Measurements from ENCODE around the gene ANKRD27. TPM values are rescaled to one million over a fixed set of nuclear protein-coding genes. Genes with fewer than 3 reads are reported as not detected.
A peak's percentile ranks its signal among the peaks of the same experiment; 100 is the strongest.

The ANKRD27 gene
- total RNA-seq, 6 donors from 2014 or later, result 31.3 to 46.1 (median 35.3) TPM

DNA sequence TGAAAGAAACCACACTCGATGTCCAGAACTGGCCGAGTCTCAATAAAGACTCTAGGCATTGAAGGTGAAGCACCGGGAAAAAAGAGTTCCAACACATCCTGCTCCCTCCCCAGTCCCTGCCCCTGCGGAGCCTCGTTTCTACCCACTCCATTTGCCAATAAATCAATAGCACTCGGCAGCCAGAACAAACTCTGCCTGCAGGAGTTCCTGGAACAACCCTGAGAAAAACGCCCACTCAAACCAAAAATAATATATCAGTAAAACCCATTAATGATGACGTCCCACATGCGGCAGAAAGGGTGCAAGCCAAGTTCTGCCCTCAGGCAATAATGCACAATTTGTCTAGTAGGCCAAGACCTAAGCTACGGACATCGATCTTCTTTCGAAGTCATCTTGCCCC lies 53.0 kb downstream of the ANKRD27 start:
- ATAC-seq (ENCODE audit: low FRiP score in 2 of 2) (no peak), DNase-seq (no peak)
- no peak overlapping the region for H3K27ac ChIP-seq
- H3K4me3 ChIP-seq, result no peak overlapping the region
- peaks cover 19 to 99% (median 81%) of the 10 kb centered on the region in 4 donors for H3K36me3 ChIP-seq
- H3K27me3 ChIP-seq, result no peaks in the 10 kb centered on the region
- H3K4me1 ChIP-seq, result no peaks in the 10 kb centered on the region
- TF ChIP-seq, protein P1, sequence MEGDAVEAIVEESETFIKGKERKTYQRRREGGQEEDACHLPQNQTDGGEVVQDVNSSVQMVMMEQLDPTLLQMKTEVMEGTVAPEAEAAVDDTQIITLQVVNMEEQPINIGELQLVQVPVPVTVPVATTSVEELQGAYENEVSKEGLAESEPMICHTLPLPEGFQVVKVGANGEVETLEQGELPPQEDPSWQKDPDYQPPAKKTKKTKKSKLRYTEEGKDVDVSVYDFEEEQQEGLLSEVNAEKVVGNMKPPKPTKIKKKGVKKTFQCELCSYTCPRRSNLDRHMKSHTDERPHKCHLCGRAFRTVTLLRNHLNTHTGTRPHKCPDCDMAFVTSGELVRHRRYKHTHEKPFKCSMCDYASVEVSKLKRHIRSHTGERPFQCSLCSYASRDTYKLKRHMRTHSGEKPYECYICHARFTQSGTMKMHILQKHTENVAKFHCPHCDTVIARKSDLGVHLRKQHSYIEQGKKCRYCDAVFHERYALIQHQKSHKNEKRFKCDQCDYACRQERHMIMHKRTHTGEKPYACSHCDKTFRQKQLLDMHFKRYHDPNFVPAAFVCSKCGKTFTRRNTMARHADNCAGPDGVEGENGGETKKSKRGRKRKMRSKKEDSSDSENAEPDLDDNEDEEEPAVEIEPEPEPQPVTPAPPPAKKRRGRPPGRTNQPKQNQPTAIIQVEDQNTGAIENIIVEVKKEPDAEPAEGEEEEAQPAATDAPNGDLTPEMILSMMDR (IDR thresholded peaks at IDR 0.05), result no peak
- TF ChIP-seq POLR2A (IDR thresholded peaks at IDR 0.05), result no peak
- TF ChIP-seq POLR2AphosphoS5 (IDR thresholded peaks at IDR 0.05), result no peak
- TF ChIP-seq EP300 (IDR thresholded peaks at IDR 0.05), result no peak
- WGBS, 2 donors, result 87 to 88% methylated on average over 12 of the region's 12 CpGs
- no peaks in the 10 kb centered on the region for H3K9me3 ChIP-seq

DNA sequence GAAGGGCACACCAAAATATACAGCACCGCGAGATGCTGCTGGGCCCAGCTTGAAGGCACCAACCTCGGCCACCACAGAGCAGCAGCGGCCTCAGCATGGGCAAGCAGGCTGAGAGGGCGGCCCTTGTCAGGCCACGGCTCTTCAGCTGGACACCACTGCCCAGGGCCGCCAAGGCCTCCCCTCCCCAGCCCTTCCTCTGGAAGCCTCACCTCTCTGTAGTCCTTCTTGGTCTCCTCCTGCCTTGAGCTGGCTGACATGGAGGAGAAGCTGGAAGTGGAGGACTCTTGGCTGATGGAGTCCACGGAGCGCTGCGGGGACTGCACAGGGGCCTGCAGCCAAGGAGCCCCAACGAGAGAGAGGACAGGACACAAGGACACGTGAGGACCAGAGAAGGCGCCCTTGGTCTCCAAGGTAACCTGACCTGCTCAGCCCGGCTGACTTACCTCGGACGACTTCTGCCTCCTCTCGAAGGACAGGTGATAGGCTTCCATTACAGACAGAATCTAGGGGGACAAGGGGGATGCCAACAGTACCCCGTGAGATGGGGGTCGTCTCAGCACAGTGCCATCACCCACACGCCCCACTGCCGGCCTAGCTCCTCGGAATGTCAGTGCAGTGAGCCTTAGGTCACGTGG lies 55.8 kb downstream of the ANKRD27 start:
- WGBS, 2 donors, result 91 to 95% methylated on average over 16 to 23 of the region's 23 CpGs
- ATAC-seq (ENCODE audit: low FRiP score in 2 of 2), result no peak
- peaks cover 24 to 100% (median 84%) of the 10 kb centered on the region in 4 donors for H3K36me3 ChIP-seq

DNA sequence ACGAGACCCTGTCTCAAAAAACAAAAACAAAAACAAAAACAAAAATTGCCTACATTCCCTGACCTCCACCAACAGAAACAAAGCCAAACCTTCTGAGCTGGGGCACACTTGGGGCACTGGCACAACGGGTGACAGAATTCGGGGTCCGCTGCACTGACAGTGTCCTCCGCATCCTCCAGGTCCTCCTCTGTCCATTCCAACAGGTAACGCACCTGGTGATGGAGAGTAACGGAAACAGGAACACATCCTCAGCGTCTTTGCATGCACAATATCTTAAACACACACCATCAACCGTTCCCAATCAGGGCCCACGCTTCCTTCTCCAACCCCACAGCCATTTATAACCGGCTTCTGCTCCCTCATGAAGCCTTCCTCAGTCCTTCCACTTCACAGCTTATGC lies 59.4 kb downstream of the ANKRD27 start:
- Histone ChIP-seq H3K36me3 (peaks cover 27 to 88% (median 75%) of the 10 kb centered on the region in 4 donors), H3K27ac (no peak overlapping the region), H3K9me3 (no peaks in the 10 kb centered on the region), H3K4me1 (no peaks in the 10 kb centered on the region), H3K4me3 (no peak overlapping the region), H3K27me3 (no peaks in the 10 kb centered on the region)
- 85 to 94% methylated on average over 11 of the region's 11 CpGs for WGBS, 2 donors
- TF ChIP-seq, protein P1 (IDR thresholded peaks at IDR 0.05), result no peak
- TF ChIP-seq POLR2A (IDR thresholded peaks at IDR 0.05), result no peak
- TF ChIP-seq POLR2AphosphoS5 (IDR thresholded peaks at IDR 0.05), result no peak
- TF ChIP-seq EP300 (IDR thresholded peaks at IDR 0.05), result no peak
- DNase-seq, result no peak
- ATAC-seq (ENCODE audit: low FRiP score in 2 of 2), result no peak

More for the DNA sequence above, 55.8 kb downstream of the ANKRD27 start:
- Histone ChIP-seq H3K4me1 (no peaks in the 10 kb centered on the region), H3K4me3 (no peak overlapping the region), H3K27me3 (no peaks in the 10 kb centered on the region), H3K27ac (no peak overlapping the region), H3K9me3 (no peaks in the 10 kb centered on the region)
- DNase-seq, result peak in 1 of 2 donors; percentile 52
- TF ChIP-seq, protein P1 (IDR thresholded peaks at IDR 0.05), result no peak
- TF ChIP-seq EP300 (IDR thresholded peaks at IDR 0.05), result no peak

DNA sequence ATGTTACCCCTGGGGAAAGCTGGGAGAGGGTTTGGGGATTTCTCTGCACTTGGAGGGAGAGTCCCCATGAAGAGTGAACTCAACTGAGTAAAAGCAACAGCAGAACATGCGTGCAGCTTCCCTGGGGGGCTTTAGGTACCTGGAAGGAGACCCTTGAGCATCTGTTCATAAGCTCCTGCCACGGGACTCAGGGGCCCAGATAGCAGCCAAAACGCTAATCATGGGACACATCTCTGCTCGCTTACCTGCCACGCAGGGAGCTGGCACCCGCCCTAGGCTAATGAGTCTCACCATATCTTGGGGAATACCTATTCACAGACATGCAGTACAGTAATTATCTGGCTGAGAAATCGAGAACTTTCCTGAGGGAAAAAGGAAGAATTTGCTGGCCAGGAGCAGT lies 60.1 kb downstream of the ANKRD27 start:
- Histone ChIP-seq H3K36me3 (peaks cover 27 to 82% (median 70%) of the 10 kb centered on the region in 4 donors), H3K27me3 (no peaks in the 10 kb centered on the region), H3K4me3 (no peak overlapping the region), H3K9me3 (no peaks in the 10 kb centered on the region), H3K4me1 (no peaks in the 10 kb centered on the region), H3K27ac (no peak overlapping the region)
- WGBS, 2 donors, result 94 to 98% methylated on average over 5 to 7 of the region's 7 CpGs
- ATAC-seq (ENCODE audit: low FRiP score in 2 of 2) (no peak), DNase-seq (no peak)
- TF ChIP-seq EP300 (IDR thresholded peaks at IDR 0.05), result no peak
- TF ChIP-seq POLR2A (IDR thresholded peaks at IDR 0.05), result no peak
- TF ChIP-seq, protein P1 (IDR thresholded peaks at IDR 0.05), result no peak
- TF ChIP-seq POLR2AphosphoS5 (IDR thresholded peaks at IDR 0.05), result no peak

DNA sequence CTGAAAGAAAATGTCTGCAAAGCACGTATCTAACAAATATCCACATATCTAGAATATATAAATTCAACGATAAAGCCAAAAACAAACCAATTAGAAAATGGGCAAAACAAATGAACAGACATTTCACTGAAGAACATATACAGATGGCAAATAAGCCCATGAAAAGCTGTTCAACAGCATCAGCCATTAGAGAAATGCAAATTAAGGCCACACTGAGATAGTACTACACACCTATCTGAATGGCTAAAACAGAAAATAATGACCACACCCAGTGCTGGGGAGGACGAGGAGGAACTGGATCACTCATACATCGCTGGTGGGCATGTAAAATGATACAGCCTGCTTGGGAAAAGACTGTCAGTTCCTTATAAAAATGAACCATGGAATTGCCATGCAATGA lies 62.0 kb downstream of the ANKRD27 start:
- DNase-seq (no peak), ATAC-seq (ENCODE audit: low FRiP score in 2 of 2) (no peak)
- no peaks in the 10 kb centered on the region for H3K4me1 ChIP-seq
- H3K27ac ChIP-seq, result no peak overlapping the region
- WGBS, 2 donors, result 72 to 95% methylated on average over 4 of the region's 4 CpGs
- peaks cover 19 to 80% (median 60%) of the 10 kb centered on the region in 4 donors for H3K36me3 ChIP-seq
- H3K9me3 ChIP-seq, result no peaks in the 10 kb centered on the region
- H3K27me3 ChIP-seq, result no peaks in the 10 kb centered on the region
- H3K4me3 ChIP-seq, result no peak overlapping the region
- TF ChIP-seq, protein P1 (IDR thresholded peaks at IDR 0.05), result no peak
- TF ChIP-seq EP300 (IDR thresholded peaks at IDR 0.05) (no peak), POLR2AphosphoS5 (IDR thresholded peaks at IDR 0.05) (no peak), POLR2A (IDR thresholded peaks at IDR 0.05) (no peak)
